HL-60/S4 (cell line): ENCODE data around the gene CDKL4.
"Not testable (repeated sequence)": the region's sequence is repeated elsewhere in the genome, so short reads cannot be mapped to it uniquely, and the experiment has no call there.

Experiments used
- in situ Hi-C: fragments of 300-500 bp; cut with MboI; formaldehyde crosslinking; loops from 2 replicates; pipeline ENCODE4 v1.14.3; 2022; ENCODE audit warnings: low sequenced_read_pairs

The CDKL4 gene

DNA sequence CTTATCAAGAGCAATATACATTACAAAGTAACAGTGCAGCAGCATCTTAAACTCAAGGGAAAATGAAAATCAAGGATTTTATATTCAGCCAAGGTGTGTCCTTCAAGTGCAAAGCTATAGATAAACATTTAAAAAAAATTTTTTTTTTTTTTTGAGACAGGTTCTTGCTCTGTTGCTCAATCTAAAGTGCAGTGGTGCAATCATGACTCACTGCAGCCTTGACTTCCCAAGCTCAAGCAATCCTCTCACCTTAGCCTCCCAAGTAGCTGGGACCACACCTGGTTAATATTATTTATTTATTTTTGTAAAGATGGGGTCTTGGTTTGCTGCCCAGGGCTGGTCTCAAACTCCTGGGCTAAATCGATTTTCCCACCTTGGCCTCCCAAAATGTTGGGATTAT is 9.0 kb downstream of the CDKL4 start:
- in situ Hi-C loops, result loop anchor here (25.0 kb wide), 1 partner anchor 697 kb away; no protein-coding TSS in a partner anchor

DNA sequence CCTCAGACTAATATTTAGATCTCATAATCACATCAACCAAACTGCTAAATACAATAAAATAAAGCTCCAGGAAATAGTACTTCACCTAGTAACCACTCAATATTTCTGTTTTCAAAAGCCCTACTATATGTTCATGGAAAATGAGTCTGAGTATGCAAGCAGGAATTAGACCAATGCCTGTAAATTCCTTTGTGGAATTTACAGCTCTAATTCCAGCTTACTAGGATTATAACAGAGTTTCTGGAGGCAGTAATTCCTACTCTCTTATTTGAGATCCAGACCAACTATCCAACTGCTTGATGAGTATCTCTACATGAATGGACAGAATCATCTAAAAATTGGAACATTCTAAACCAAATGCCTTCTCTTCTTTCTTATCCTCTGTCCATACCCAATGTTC is 11.6 kb downstream of the CDKL4 start:
- in situ Hi-C loops, result loop anchor here (25.0 kb wide), 1 partner anchor 695 kb away; no protein-coding TSS in a partner anchor

GRCh38 chr2:39228413-39229209 is 15.2 kb downstream of the CDKL4 start:
- in situ Hi-C loops, result loop anchor here (10.0 to 25.0 kb wide), 2 partner anchors 164 to 691 kb away; no protein-coding TSS in a partner anchor

DNA sequence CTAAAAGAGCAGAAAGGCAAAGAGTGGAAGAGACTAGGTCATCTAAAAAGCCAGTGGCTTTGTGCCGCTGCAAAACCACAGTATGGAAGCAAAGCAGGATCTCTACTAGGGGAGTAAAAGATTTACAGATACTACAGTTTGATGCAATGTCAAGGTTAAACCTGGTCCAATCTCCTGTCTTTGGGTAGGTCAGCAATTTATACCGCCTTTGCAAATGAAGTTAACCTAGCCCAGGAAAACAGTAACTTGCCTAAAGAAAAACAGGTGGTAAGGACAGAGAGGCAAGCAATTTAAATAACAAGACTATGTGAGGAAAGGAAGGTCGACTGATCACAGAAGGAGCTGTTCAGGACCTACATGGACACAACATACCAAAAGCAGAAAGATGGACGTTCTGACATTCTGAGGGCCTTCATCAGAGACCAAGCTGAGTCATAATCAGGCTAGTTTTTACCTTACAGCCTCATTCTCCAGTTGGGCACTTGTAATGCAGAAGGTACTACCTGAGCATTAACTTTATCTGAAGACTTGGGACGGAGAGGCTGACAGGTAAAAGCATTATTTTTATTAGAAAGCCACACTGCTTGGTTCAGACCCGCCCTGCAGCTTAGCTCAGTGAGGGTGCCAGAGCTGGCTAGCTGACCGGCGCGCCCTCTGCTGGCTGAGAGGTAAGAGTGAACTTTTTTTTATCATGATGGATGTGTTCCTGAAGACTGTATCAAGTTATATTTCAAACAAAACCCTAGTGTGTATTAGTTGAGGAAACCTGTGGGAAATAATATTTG is 15.9 kb downstream of the CDKL4 start:
- in situ Hi-C loops, result loop anchor here (10.0 to 25.0 kb wide), 2 partner anchors 163 to 691 kb away; no protein-coding TSS in a partner anchor

DNA sequence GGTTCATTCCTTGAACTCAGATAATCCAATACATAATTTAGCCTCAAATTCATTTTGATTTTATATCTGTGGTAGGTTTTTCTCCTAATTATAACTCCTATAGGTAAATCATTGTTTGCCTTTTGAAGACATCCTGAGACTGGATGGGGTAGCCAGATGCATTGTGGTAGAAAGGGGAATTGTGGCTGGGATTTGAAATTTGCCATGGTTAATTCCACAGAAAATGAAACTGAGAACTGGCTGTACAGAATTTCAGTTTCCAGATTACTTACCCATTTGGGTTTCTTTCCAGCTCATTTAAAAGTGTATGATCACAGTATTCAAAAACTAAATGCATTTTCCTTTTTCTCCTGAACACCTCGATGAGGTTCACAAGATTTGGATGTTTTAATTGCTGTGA is 18.2 kb downstream of the CDKL4 start:
- in situ Hi-C loops, result loop anchor here (10.0 to 25.0 kb wide), 2 partner anchors 161 to 688 kb away; no protein-coding TSS in a partner anchor

DNA sequence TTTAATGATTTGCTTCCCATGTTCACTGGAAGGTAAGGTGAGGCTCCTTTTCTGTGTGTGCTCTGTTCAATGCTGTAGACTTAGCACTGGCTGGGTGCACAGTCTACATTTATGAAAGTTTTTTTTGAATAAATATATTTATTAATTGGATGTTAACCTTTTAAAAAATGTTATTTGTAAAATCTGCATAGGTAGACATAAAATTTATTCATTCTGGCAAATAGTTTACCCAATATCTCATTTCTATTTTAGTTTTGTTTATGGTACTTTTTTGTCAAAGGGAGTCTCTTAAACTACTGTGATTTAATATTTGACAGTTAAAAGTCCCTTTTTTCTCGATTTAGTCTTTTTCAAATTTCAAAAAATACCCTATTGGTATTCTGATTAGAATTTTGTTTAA is 19.9 kb downstream of the CDKL4 start:
- in situ Hi-C loops, result loop anchor here (10.0 kb wide), 1 partner anchor 159 kb away; no protein-coding TSS in a partner anchor

GRCh38 chr2:39221459-39221858 is 22.3 kb downstream of the CDKL4 start:
- in situ Hi-C loops, result loop anchor here (10.0 kb wide), 1 partner anchor 157 kb away; no protein-coding TSS in a partner anchor

- in situ Hi-C loops, result loop anchor here (10.0 kb wide), 1 partner anchor 155 kb away; no protein-coding TSS in a partner anchor
These were observed 23.6 kb downstream of the CDKL4 start for GRCh38 chr2:39220136-39220535.

GRCh38 chr2:39218391-39218790 is 25.4 kb downstream of the CDKL4 start:
- in situ Hi-C loops, result no loop called here

- in situ Hi-C loops, result no loop called here
These were observed 26.6 kb downstream of the CDKL4 start for GRCh38 chr2:39217192-39217550.

- in situ Hi-C loops, result no loop called here
These were observed 27.2 kb downstream of the CDKL4 start for GRCh38 chr2:39216346-39217191.

GRCh38 chr2:39215545-39215944 is 28.2 kb downstream of the CDKL4 start:
- in situ Hi-C loops, result no loop called here

DNA sequence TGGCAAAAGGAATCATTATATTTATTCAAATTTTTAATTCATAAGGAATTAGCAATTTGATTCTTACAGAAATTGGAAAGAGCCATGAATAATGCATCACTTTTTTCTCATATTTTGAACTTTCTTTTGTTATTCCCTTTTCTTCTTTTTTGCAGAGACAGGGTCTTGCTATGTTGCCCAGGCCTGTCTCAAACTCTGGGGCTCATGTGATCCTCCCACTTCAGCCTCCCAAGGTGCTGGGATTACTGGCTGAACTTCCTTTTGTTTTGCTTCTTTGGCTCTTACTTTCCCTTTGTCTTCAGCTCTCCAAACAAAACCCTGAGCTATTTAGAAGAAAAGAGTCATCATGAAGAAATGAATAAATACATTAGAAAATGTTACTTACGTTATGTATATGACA is 30.8 kb downstream of the CDKL4 start:
- in situ Hi-C loops, result no loop called here

DNA sequence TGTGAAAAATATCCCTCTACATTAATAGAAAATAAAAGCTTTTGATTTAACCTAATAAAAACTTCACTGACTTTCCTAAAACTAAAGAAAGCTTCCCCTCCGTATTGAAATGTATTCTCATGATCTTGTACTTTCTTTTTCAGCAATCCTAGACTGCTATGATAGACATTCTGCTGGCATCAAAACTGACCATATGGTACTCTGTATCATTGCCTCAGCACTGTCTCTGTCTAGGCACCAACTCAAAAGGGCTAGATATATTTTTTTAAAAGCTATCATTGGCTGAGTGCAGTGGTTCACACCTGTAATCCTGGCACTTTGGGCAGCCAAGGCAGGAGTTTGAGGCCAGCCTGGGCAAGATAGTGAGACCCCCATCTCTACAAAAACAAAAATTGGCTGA is 32.9 kb downstream of the CDKL4 start:
- in situ Hi-C loops, result no loop called here

GRCh38 chr2:39203382-39203781 is 40.4 kb downstream of the CDKL4 start:
- in situ Hi-C loops, result no loop called here

- in situ Hi-C loops, result no loop called here
These were observed 41.0 kb downstream of the CDKL4 start for GRCh38 chr2:39202639-39203369.

GRCh38 chr2:39197003-39197402 is 46.8 kb downstream of the CDKL4 start:
- in situ Hi-C loops, result not testable (repeated sequence)

DNA sequence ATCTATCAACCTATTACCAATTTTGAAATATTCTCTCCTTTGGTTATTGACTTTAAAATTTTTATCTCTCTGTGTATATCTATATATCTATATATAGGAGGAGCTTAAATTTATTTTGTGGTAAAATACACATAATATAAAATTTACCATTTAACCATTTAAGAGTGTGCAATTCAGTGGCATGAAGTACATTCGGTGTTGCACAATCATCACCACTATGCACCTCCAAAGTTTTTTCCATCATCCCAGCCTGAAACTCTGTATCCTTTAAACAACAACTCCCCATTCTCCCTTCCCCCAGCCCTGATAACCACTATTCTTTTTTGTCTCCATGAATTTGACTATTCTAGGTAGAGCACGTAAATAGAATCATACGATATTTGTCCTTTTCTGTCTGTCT is 49.1 kb downstream of the CDKL4 start:
- in situ Hi-C loops, result no loop called here

DNA sequence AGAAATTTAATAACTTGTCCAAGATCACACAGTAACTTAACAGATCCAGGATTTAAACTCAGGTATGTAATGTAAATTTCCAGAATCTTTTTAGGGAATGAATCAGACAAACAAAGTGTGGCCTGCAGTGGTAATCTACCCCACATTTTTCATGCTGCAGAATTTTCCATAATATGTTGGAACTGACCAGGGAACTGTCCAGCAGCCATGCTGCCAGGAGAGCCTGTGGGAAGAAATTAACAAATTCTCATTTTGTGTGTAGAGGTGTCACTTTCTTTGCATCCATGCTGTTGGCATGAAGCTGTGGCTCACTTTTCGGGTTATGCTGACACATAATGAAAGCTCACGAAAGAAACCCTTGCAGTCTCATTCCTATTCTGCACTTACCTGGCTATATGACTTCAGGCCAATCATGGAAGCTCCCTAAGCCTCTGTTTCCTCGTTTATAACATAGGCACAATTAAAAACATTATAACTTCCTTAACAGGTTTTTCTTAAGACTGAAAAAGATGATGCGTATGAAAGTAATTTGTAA is 54.7 kb downstream of the CDKL4 start:
- in situ Hi-C loops, result no loop called here

GRCh38 chr2:39183673-39184072 is 60.1 kb downstream of the CDKL4 start:
- in situ Hi-C loops, result no loop called here
